Stimulated activated CD4-positive, alpha-beta T cell treated with anti-CD3 and anti-CD28 coated beads, Interleukin-2, amount 100 ng/mL, for 24 hours (primary cell): ENCODE measurements around the gene MUC12.
"Not testable (repeated sequence)": the region's sequence is repeated elsewhere in the genome, so short reads cannot be mapped to it uniquely, and the experiment has no call there.

Experiments used
- DNase-seq, 2 donors: peaks; one replicate each; pipeline ENCODE4 v3.0.0-alpha.2; 2020

Gene MUC12

GRCh38 chr7:100991631-100992030, 22.3 kb downstream of the MUC12 start:
- DNase-seq: no peak

DNA sequence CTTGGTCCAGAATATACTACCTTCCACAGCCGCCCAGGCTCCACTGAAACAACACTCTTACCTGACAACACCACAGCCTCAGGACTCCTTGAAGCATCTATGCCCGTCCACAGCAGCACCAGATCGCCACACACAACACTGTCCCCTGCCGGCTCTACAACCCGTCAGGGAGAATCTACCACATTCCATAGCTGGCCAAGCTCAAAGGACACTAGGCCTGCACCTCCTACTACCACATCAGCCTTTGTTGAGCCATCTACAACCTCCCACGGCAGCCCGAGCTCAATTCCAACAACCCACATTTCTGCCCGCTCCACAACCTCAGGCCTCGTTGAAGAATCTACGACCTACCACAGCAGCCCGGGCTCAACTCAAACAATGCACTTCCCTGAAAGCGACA, 22.9 kb downstream of the MUC12 start:
- DNase-seq: not testable (repeated sequence)

GRCh38 chr7:100994671-100995070, 25.3 kb downstream of the MUC12 start:
- not testable (repeated sequence) for DNase-seq

GRCh38 chr7:100998530-100998929, 29.2 kb downstream of the MUC12 start:
- DNase-seq: not testable (repeated sequence)

DNA sequence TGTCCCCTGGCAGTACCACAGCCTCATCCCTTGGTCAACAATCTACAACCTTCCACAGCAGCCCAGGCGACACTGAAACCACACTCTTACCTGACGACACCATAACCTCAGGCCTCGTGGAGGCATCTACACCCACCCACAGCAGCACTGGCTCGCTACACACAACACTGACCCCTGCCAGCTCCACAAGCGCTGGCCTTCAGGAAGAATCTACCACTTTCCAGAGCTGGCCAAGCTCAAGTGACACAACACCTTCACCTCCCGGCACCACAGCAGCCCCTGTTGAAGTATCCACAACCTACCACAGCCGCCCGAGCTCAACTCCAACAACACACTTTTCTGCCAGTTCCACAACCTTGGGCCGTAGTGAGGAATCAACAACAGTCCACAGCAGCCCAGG, 30.0 kb downstream of the MUC12 start:
- DNase-seq: not testable (repeated sequence)

DNA sequence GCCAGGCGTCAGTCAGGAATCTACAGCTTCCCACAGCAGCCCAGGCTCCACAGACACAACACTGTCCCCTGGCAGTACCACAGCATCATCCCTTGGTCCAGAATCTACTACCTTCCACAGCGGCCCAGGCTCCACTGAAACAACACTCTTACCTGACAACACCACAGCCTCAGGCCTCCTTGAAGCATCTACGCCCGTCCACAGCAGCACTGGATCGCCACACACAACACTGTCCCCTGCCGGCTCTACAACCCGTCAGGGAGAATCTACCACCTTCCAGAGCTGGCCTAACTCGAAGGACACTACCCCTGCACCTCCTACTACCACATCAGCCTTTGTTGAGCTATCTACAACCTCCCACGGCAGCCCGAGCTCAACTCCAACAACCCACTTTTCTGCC, 30.7 kb downstream of the MUC12 start:
- not testable (repeated sequence) for DNase-seq

DNA sequence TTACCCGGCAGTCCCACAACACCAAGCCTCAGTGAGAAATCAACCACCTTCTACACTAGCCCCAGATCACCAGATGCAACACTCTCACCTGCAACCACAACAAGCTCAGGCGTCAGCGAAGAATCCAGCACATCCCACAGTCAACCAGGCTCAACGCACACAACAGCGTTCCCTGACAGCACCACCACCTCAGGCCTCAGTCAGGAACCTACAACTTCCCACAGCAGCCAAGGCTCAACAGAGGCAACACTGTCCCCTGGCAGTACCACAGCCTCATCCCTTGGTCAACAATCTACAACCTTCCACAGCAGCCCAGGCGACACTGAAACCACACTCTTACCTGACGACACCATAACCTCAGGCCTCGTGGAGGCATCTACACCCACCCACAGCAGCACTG, 33.0 kb downstream of the MUC12 start:
- not testable (repeated sequence) for DNase-seq

- not testable (repeated sequence) for DNase-seq
Observed at GRCh38 chr7:101007361-101007760, 38.0 kb downstream of the MUC12 start.

DNA sequence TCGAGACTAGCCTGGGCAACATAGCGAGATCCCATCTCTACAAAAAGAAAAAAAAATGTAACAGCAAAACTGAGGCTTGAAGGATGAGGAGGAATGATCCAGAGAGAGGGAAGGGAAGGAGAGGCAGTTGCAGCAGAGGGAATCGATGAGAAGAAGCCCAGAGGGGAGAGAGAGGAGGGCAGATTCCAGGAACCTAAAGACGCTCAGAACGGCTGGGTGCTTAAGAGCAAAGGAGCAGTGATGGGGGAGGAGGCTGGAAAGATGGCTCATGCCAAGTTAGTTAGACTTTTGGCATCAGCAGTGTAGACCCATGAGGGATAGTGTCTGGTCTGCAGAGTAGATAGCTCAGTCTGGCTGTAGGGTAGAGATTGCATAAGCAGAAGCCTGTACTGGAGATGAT, 40.3 kb downstream of the MUC12 start:
- no peak for DNase-seq

DNA sequence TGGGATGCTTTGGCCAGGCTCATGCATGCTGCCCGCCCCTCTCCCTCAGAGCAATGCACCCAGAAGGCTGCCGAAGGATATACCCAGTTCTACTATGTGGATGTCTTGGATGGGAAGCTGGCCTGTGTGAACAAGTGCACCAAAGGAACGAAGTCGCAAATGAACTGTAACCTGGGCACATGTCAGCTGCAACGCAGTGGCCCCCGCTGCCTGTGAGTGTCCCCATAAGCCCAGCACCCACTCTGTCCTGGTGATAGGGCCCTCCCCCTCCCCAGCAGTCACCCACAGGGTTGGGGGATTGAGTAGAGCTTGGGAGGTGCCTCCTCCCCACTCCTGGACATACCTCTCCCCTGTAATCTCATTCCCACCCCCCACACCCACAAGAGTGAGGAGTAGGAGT, 43.6 kb downstream of the MUC12 start:
- no peak for DNase-seq

DNA sequence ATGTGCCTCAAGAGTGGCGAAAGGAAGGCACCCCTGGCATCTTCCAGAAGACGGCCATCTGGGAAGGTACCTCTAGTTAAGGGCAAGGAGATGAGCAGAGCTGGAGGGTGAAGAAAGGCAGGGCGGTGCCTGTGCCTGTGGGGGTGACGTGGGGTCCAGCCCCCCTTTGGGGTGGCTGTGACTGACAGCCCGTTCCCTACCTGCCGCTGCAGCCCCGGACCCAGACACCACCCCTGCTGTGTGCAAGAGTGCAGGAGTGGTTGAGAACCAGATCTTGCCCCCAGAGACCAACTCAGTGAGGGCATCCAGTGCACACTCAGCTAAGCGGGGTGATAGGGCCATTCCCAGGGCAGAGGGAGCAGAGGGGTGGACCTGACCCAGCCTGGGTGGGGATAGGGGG, 46.3 kb downstream of the MUC12 start:
- no peak for DNase-seq

DNA sequence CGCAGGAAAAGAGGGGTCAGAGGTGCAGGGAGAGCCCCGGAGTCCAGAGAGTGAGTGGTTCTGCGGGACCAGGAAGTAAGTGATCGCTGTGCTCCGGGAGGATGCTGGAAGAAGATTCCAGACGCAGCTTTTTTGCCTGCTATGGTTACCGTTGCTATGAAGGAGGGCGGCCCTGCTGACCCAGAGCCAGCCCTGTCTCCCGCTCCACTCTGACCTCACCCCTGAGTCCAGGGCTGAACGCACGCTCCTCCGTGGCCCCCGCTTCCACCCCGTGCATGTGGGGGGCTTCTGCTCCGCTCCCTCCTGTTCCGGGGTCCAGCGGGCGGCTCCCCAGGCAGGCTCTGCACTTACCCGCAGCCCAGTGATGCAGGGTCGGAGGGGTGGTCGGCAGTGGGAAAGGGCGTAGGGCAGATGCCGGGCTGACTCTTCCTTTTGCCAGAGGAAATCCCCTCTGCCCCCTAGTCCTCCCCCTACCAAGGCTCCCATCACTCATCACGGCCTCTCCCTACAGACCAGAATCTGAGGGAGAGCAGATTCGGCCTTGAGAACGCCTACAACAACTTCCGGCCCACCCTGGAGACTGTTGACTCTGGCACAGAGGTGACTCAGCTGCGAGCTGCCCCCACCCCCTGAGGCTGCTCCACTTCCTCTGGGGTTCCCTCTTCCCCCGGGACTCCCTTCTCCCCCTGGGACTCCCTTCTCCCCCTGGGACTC, 47.9 kb downstream of the MUC12 start:
- DNase-seq: peak; percentile 70 to 74

- DNase-seq: peak in 1 of 2 donors; percentile 10
Observed at GRCh38 chr7:101018271-101019167, 49.2 kb downstream of the MUC12 start.

DNA sequence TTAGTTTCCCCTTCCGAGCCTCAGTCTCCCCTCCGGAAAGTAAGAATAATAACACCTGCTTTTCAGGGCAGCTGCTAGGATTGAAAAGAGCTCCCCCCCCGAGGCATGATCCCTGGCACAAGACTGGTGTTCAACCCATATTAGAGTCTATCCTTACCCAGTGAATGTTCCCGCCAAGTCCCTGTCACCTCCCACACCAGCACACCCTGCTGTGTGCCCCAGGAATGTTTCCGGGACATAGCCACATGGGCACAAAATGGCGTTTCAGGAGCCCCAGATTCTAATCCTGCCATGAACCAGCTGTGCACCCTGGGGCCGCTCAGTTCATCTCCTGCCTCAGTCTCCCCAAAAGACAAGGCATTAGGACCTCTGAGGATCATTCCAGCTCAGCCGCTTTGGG, 51.1 kb downstream of the MUC12 start:
- no peak for DNase-seq

GRCh38 chr7:101021703-101022102, 52.3 kb downstream of the MUC12 start:
- no peak for DNase-seq

DNA sequence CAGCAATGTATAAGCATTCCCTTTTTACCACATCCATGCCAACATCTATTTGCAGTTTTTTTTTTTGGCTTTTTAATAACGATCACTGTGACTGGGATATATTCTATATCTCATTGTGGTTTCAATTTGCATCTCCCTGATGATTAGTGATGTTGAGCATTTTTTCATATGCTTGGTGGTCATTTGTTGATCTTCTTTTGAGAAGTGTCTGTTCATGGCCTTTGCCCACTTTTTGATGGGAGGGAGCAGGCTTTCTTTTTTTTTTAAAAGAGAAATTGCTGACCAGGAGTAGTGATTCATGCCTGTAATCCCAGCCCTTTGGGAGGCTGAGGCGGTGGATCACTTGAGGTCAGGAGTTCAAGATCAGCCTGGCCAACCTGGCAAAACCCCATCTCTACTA, 54.5 kb downstream of the MUC12 start:
- DNase-seq: no peak

DNA sequence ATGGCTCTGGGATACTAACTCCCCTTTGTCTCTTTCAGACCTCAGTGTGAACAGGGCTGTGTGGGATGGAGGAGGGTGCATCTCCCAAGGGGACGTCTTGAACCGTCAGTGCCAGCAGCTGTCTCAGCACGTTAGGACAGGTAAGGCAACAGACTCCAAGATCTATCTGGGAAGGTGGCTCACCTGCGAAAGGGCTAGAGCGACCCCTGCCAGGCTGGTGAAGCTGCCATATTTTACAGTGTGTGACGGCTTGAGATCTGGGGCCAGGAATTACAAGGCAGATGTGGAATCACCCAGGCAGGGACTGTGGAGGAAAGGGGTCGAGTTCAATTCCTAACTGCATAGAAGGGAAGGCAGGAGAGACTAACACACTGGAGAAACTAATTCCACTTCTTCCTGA, 61.7 kb downstream of the MUC12 start:
- no peak for DNase-seq

DNA sequence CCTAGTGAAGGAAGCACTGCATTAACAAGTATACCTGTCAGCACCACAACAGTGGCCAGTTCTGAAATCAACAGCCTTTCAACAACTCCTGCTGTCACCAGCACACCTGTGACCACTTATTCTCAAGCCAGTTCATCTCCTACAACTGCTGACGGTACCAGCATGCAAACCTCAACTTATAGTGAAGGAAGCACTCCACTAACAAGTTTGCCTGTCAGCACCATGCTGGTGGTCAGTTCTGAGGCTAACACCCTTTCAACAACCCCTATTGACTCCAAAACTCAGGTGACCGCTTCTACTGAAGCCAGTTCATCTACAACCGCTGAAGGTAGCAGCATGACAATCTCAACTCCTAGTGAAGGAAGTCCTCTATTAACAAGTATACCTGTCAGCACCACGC, 66.6 kb downstream of the MUC12 start:
- no peak for DNase-seq

- DNase-seq: not testable (repeated sequence)
Observed at GRCh38 chr7:101041283-101041682, 71.9 kb downstream of the MUC12 start.

- DNase-seq: peak; percentile 58 to 63
Observed at GRCh38 chr7:101058355-101058754, 89.0 kb downstream of the MUC12 start.

GRCh38 chr7:101059620-101059942, 90.2 kb downstream of the MUC12 start:
- no peak for DNase-seq

DNA sequence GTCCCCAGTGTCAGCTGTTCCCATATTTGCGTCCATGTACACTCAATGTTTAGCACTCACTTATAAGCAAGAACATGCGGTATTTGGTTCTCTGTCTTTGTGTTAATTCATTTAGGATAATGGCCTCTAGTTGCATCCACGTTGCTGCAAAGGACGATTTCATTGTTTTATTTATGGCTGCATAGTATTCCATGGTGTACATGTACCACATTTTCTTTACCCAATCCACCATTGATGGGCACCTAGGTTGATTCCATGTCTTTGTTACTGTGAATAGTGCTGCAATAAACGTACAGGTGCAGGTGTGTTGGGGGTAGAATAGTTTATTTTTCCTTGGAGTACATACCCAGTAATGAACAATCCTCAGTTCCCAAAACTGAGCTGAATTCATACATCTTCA, 91.6 kb downstream of the MUC12 start:
- no peak for DNase-seq

GRCh38 chr7:101064176-101064550, 94.8 kb downstream of the MUC12 start:
- not testable (repeated sequence) for DNase-seq

DNA sequence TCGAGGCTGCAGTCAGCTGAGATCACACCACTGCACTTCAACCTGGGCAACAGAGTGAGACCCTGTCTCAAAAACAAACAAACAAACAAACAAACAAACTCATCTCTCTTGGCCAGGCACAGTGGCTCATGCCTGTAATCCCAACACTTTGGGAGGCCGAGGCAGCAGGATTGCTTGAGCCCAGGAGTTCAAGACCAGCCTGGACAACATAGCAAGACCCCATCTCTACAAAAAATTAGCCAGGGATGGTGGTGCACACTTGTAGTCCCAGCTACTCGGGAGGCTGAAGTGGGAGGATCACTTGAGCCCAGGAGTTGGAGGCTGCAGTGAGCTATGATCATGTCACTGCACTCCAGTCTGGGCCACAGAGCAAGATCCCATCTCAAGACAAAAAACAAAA, 95.8 kb downstream of the MUC12 start:
- not testable (repeated sequence) for DNase-seq
